Astrocyte of the spinal cord (primary cell): ENCODE data around the gene ARPC2.

Experiments
- DNase-seq: peaks from one replicate; pipeline ENCODE4 v3.0.0; 2011; ENCODE audit warnings: low read depth, low spot score
- H3K4me3 ChIP-seq: 2 replicates; pipeline ENCODE4 v1.5.1; 2011; ENCODE audit warnings: low read depth, mild to moderate bottlenecking, low read length, moderate library complexity
- in situ Hi-C: cut with HindIII; loops from 2 replicates; pipeline ENCODE4 v1.10.0; 2017; ENCODE audit warnings: low sequenced_read_pairs
- TF ChIP-seq, protein P1 (sequence below): IDR thresholded peaks from 2 replicates; pipeline ENCODE4 v1.5.1; 2012; ENCODE audit warnings: low read depth, mild to moderate bottlenecking, low read length, inconsistent platforms

The ARPC2 gene

DNA sequence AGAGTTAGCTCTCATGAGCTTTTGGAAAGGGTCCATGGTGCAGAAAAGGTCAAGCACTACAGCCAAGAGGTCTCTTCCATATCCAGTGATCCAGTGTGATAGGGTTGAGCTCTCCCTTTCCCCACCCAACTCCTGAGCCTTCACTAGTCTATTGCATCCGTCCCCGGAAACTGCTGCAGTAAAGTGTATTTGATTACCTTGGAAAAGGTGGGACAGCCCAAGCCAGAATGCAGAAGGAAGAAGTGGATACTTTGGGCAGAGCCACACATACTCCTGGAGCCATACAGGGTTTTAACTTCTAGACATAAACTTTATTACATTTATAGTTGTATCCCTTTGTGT lies 56.9 kb downstream of the ARPC2 start:
- in situ Hi-C loops: no loop called here
- TF ChIP-seq, protein P1, sequence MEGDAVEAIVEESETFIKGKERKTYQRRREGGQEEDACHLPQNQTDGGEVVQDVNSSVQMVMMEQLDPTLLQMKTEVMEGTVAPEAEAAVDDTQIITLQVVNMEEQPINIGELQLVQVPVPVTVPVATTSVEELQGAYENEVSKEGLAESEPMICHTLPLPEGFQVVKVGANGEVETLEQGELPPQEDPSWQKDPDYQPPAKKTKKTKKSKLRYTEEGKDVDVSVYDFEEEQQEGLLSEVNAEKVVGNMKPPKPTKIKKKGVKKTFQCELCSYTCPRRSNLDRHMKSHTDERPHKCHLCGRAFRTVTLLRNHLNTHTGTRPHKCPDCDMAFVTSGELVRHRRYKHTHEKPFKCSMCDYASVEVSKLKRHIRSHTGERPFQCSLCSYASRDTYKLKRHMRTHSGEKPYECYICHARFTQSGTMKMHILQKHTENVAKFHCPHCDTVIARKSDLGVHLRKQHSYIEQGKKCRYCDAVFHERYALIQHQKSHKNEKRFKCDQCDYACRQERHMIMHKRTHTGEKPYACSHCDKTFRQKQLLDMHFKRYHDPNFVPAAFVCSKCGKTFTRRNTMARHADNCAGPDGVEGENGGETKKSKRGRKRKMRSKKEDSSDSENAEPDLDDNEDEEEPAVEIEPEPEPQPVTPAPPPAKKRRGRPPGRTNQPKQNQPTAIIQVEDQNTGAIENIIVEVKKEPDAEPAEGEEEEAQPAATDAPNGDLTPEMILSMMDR: no peak
- H3K4me3 ChIP-seq: no peak overlapping the region
- no peak for DNase-seq

DNA sequence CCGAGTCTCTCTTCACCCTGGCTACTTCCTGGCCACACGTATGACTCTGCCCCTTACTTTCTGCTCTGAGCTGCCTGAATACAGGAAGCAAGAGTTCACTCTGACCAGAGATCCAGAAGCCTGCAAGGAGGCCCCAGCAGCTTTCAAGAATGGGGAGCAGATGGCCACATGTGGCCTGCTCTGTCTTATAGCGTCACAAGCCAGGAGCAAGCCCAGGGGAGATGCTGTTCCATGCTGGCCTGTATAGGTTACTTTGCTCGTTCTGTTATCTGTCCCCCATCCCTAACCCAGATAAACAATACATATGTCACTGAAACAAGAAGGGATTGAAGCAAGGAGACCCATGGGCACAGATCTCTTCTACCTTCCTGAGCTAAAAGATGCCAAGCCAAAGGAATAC lies 57.6 kb downstream of the ARPC2 start:
- in situ Hi-C loops: no loop called here
- DNase-seq: no peak
- TF ChIP-seq, protein P1: no peak
- no peak overlapping the region for H3K4me3 ChIP-seq

DNA sequence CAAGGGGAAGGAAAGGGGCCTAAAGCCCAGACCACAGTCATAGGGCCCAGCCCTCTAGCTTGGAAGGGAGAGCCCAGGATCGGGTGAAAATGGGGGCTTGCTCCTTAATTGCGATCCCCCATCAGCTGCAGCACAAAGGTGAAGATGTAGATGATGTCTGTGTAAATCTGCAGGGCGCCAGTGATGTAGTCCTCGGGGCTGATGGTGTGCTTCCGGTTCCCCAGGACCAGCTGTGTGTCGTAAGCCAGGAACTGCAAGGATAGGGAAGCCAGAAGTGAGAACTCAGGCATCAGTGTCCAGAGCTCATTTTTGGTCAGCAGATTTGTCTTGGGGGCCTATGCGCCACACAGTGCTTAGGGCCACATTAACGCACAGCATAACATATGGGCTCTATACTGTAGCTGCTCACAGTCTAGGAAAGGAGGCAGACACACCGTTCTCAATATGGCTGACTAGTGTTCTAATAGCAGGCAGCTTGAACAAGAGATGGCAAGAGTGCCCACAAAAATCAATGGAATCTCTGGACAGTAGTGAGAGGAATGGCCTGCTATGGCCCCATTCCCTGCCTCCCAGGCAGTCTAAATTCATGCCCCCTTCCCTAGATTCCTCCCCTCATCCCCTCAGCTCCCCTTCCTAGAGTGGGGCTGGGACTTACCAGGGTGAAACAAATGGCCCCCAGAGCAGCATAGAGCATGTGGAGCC lies 58.5 kb downstream of the ARPC2 start:
- TF ChIP-seq, protein P1: no peak
- no peak for DNase-seq
- in situ Hi-C loops: no loop called here
- H3K4me3 ChIP-seq: no peak overlapping the region

DNA sequence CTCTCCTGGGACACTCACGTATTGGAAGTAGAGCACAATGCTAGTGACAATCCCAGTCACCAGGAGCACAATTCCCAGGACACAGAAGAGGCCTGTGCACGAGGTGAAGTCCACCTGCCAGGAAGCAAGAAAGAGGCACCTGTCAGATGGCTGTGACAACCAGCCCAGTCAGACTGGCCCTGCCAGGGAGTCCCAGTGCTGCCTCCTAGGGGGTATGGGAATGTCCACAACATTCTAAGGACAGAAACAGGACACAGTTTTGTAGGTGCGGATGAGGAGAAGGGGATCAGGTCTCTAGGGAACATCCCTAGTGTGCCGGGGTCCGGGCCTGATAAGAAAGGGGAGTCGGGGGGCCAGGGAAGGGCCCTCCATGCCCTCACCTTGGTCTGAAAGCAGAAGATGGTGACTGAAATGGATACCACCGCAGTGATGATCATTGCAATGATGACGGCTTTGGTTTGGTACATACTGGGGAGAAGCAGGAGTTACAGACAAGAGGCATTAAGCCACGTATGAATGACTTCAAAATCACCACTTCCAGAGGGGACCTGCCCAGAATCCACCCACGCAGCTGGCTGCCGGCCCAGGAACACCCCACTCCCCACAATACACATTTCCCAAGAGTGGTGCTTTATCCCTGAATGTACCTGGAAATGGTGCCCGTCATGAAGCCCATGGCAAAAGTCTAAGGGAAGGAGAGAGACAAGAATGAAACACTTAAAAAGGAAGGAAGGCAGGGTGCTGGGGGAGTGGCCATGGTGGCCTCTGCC lies 60.2 kb downstream of the ARPC2 start:
- DNase-seq: no peak
- TF ChIP-seq, protein P1: no peak
- H3K4me3 ChIP-seq: no peak overlapping the region
- in situ Hi-C loops: no loop called here

DNA sequence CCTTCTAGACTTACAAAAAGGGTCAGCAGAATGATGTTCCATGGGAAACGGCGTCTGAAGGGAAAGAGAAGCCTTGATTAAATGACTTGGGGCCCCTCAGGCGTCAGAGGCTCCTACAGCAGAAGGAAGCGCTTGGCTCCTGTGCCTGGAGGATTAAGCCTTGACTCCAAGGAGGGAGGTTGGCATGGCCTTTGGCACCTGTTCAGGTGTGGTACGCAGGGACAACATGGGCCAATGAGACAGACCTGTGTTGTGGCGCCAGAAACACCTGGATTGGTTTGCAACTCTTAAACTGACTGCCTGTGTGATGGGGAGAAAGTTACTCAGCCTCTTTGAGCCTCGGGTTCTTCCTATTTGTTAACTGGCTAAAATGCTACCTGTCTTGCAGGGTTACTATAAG lies 60.9 kb downstream of the ARPC2 start:
- H3K4me3 ChIP-seq: no peak overlapping the region
- DNase-seq: no peak
- TF ChIP-seq, protein P1: no peak
- in situ Hi-C loops: no loop called here

DNA sequence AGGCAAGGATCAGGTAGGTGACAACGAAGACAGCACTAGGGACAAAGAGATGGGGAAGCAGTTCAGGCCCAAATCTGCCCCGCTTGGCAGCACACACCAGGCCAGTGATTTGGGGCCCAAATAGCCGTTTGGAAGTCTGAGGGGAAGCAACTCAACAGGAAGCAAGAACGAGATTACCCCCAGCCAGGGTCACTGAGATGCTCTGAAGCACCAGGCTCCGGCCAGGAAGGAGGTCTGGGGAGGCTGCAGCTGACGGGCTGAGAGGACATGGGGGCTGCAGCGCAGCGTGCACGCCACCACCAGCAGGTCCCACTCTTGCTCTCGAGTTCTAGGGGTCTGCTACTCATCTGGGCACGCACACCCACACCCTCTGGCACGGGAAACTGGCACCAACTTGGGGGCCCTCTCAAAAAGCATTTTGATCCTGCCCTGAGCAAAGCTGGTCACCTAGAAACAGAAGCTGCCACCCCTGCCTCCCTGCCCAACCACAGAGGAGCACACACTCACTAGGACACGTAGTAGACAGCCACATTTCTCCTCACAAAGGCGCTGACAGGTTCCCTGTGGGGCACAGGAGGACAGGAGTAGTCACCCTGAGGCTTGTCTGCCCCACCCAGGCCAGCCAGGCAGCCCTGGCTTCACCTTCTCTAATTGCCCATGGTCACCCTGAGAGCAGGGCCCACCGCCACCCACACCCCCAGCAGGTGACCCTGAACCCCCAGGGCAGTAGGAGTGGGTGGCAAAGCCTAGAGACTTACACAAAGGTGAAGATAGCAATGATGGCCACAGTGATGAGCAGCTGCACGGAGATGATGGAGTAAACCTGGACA lies 61.8 kb downstream of the ARPC2 start:
- in situ Hi-C loops: no loop called here
- TF ChIP-seq, protein P1: no peak
- no peak for DNase-seq
- H3K4me3 ChIP-seq: no peak overlapping the region
